DMS53 treated with DMSO at 0.1 percent for 48 hours (cell line): Measurements from ENCODE around the gene MTFR1L.

Experiments used
- DNase-seq: peaks from one replicate; lab custom pipeline; 2025; ENCODE audit not compliant: unreplicated experiment; lab: John Stamatoyannopoulos, UW

Gene MTFR1L

GRCh38 chr1:25807480-25808390 is 12.0 kb upstream of the MTFR1L start:
- no peak for DNase-seq

GRCh38 chr1:25808481-25809244 is 11.1 kb upstream of the MTFR1L start:
- no peak for DNase-seq

- DNase-seq: no peak
These were observed 10.3 kb upstream of the MTFR1L start for GRCh38 chr1:25809283-25809926.

DNA sequence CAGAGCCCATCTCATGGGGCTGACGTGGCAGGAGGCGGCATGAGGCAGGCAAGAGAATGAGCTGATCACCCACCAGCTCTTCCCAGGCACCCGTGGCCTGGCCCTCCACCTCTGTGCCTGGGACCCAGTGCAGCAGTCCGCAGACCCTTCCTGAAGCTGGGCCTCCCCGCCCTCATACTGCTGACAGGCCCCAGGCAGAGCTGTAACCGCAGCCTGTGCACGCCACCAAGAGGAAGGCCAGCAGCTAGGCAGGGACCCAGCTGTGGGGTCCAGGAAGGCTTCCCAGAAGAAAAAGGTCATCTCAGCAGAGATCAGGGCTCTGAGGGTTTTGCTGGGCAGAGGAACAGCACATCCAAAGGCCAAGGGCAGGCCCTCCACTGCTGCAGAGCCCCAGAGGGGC is 9.8 kb upstream of the MTFR1L start:
- no peak for DNase-seq

DNA sequence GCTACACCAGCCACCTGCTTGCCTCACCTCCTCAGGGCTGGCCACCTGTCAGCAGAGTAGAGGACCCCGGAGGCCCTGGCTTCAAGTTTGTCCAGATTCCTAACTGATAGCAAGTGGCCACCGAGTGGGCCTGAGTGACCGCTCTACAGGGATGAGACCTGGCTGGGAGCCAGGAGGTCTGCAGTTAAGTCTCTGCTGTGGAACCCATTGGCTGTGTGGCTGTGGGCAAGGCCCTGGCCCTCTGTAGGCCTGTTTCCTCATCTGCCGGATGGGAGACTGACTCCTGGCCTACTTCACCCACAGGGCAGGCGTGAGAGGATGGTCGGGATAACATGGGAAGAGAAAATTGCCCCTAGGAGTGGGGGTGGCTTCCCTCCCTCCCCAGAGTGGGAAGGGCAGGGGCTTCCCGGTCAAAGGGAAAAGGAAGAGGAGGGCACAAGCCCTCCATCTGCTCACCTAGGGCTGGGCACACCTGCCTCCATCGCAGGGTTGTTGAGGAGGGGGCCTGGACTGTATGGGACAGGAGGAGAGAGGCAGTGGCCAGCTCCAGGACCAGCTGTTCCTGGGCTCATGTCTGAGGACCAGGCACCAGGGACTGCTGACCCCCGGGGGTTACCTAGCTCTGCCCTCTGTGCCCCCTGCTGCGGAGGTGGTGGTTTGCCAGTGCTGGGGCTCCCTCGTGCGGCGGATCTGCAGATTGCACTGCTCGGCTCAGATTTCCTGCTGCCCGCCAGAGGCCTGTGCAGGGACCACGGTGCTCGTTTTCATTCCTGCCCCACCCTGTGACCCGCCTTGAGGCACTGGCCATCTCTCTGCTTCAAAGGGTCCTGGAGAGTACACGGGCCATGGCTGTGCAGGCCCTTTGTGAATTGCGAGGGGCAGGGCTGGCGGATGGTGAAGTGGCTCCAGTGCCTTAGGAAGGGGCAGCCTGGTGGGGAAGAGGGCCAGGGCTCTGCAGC is 9.1 kb upstream of the MTFR1L start:
- DNase-seq: peak; percentile 16

GRCh38 chr1:25811384-25812082 is 8.2 kb upstream of the MTFR1L start:
- no peak for DNase-seq

DNA sequence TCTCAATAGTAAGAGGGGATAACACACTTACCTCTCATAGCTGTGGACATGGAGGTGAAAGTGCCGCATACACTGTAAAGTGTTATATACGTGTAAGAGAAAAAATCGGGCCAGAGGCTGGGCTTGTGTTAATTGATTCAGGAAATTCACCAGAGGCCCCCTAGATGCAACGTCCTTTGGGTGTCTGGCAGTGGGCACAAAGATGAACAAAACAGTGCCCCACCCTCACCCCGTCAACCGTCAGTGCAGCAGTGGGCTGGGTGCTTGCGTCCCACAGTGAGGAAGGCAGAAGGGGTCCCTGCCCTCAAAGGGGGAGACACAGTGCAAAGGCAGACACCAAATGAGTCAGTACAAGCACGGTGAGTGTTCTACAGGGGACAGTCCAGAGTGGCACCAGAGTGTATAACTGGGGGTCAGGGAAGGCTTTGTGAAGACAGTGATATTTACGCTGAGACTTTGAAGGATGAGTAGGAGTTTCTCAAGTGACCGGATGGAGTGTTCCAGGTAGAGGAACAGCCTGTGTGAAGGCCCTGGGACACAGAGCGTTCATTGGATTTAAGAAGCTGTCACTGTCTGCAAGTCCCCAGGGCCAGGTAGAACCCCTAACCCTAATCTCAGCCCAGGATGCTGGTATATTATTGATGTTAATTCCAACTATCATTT is 6.6 kb upstream of the MTFR1L start:
- no peak for DNase-seq

- no peak for DNase-seq
These were observed 5.9 kb upstream of the MTFR1L start for GRCh38 chr1:25813734-25814471.

GRCh38 chr1:25814549-25815087 is 5.1 kb upstream of the MTFR1L start:
- no peak for DNase-seq

GRCh38 chr1:25815208-25816111 is 4.3 kb upstream of the MTFR1L start:
- no peak for DNase-seq

GRCh38 chr1:25816112-25816718 is 3.5 kb upstream of the MTFR1L start:
- no peak for DNase-seq

GRCh38 chr1:25817840-25818501 is 1.8 kb upstream of the MTFR1L start:
- DNase-seq: no peak

- no peak for DNase-seq
These were observed 1.2 kb upstream of the MTFR1L start for GRCh38 chr1:25818569-25818968.

- peak; percentile 51 for DNase-seq
These were observed 725 bp downstream of the MTFR1L start for GRCh38 chr1:25820247-25821111.

DNA sequence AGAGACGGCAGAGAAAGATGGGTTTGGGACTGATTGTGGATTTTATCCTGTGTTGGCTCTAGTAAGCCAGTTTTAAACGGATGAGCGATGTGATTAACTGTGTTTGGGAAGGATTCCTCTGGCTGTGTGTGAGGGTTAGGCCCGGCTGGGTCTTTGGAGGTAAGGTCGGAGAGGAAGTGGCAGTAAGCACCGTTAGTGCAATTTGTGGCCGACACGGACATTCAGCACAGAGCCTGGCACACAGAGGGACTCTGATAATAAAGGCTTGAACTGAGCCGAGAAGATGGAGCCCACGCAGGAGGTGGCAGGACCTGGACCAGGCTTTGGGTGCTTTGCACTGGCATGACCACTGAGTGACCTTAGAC is 1.3 kb downstream of the MTFR1L start:
- no peak for DNase-seq
